Fibroblast of villous mesenchyme (primary cell): ENCODE results near the gene NCAM1. TPM values are rescaled to one million over a fixed set of nuclear protein-coding genes. Genes with fewer than 3 reads are reported as not detected.

Source experiments
- DNase-seq: peaks from one replicate; pipeline ENCODE4 v3.0.0-alpha.2; 2010; ENCODE audit warnings: low read depth
- H3K4me3 ChIP-seq: 2 replicates; pipeline ENCODE4 v1.5.1; 2011; ENCODE audit warnings: low read depth, mild to moderate bottlenecking, low read length
- total RNA-seq: library from RNA; depleted of rRNA; stranded (reverse); fragments of >200 nt; gene quantifications from 2 replicates; pipeline ENCODE4 v1.2.3, GENCODE V29; 2012
- TF ChIP-seq, protein P1 (sequence below): IDR thresholded peaks from 2 replicates; pipeline ENCODE4 v1.5.1; 2012; ENCODE audit warnings: low read depth, mild to moderate bottlenecking, low read length; ENCODE audit not compliant: insufficient read depth

NCAM1 gene
- total RNA-seq, 1 donor = 0.86 TPM

DNA sequence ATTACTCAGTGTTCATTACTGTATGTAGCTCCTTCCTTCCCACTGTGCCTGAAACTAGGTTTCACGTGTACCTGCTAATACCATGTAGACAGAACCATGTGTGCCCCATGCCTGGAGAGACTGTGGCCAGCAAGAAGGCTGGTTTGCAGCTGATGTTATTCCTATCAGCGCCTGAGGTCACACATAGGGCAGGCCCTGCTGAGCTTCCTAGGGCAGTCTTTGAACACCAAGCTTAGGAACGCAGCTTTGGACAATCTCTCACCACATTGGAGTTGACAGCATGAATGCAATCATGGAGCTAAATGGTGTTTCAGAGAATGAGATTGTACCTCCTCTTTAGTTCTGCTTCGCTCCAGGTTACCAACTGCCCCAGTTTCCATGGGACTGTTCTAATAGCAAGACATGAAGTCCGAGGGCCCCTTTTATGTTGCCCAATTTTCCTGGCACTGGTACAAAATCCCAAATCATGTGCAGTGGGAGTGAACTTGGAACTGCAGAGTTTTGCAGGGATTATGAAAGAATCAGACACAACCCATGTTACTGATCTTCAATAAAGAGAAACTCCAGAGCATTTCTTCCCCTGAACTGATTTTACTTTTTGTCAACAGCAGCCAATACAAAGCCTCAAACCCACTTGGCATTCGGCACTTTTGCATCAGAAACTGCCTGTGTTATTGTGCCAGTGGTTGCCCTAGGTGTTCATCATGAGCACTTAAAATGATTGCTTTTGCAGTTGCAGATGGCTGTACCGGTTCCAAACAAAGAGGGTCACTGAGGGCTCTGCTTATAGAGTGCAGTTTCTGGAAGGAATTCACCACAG, 199.0 kb downstream of the NCAM1 start:
- TF ChIP-seq, protein P1, sequence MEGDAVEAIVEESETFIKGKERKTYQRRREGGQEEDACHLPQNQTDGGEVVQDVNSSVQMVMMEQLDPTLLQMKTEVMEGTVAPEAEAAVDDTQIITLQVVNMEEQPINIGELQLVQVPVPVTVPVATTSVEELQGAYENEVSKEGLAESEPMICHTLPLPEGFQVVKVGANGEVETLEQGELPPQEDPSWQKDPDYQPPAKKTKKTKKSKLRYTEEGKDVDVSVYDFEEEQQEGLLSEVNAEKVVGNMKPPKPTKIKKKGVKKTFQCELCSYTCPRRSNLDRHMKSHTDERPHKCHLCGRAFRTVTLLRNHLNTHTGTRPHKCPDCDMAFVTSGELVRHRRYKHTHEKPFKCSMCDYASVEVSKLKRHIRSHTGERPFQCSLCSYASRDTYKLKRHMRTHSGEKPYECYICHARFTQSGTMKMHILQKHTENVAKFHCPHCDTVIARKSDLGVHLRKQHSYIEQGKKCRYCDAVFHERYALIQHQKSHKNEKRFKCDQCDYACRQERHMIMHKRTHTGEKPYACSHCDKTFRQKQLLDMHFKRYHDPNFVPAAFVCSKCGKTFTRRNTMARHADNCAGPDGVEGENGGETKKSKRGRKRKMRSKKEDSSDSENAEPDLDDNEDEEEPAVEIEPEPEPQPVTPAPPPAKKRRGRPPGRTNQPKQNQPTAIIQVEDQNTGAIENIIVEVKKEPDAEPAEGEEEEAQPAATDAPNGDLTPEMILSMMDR = no peak
- peak; percentile 75 for DNase-seq
- no peak overlapping the region for H3K4me3 ChIP-seq

DNA sequence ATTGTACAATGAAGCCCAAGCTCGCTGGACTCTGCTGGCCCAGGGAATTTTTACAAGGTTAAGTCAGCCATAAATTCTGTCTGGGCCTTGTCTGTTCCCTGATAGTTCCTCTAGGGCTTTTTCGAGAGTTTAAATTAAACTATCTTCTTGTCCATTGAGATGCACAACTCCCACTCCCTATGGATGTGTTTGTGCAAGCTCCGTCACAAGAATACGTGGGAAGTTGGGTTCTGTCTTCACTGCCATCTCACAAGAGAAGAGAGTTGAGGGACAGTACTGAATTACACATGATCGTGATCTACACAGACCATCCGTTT, 199.5 kb downstream of the NCAM1 start:
- H3K4me3 ChIP-seq = no peak overlapping the region
- TF ChIP-seq, protein P1 = no peak
- DNase-seq = peak; percentile 37

DNA sequence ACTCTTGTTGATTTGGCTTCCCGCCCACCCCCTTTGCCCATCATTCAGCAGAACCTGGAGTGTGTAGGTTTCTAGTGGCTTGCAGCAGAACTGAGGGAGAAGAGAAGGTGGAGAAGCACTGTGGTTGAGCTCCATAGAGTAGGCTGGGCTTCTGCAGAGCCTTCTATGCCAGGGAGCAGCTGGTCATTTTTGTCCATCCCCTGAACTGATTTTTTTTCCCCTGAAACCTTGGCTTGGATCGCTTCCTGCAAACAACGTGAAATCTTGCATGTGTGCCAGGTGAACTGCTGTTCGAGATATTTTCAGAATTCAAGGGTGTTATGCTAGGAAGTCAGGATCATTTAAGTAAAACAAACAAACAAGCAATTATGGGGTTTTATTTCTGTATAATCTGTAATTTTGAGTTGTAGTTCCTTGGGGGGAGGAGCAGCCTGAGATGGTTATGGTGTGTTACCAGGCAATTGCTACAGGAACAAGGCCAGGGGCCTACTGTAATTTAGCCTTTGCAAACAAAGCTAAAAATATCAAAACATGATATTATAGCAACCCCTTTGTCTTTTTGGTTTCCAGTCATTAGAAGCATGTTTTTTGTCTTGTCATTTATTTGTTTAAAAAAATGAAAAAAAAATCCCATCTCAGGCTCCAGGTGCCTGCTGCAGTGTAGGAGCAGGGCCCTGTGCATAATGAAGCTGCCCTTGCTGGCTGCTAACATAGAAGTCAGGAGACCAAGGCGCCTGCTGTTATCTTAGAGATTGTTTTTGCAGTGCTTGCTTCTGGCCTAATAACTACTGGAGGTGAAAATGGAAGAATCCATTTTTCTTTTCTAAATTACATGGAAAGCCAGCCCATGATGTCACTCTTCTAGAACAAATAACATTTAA, 200.7 kb downstream of the NCAM1 start:
- no peak overlapping the region for H3K4me3 ChIP-seq
- TF ChIP-seq, protein P1 = no peak
- DNase-seq = no peak

DNA sequence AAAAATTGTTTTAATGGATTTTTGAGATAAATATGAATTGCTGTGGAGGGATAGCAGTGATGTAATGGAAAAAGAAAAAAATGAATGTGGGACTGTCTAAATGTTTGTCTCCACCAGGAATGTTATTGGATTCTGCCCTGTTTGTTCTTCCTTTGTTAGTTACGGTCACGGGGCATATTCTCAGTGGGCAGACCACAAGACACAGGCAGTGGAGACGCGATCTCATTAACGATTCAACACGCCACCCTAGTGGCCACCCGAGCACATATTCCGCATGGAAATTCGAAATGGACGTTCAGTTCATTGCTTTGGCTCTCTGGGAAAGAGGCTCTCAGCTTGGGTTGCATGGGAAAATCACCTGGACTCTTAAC, 201.4 kb downstream of the NCAM1 start:
- TF ChIP-seq, protein P1 = no peak
- no peak overlapping the region for H3K4me3 ChIP-seq
- DNase-seq = peak; percentile 11

- DNase-seq = peak; percentile 84
- TF ChIP-seq, protein P1 = peak; percentile 51
- H3K4me3 ChIP-seq = no peak overlapping the region
These were observed 202.2 kb downstream of the NCAM1 start for GRCh38 chr11:113163291-113164030.

DNA sequence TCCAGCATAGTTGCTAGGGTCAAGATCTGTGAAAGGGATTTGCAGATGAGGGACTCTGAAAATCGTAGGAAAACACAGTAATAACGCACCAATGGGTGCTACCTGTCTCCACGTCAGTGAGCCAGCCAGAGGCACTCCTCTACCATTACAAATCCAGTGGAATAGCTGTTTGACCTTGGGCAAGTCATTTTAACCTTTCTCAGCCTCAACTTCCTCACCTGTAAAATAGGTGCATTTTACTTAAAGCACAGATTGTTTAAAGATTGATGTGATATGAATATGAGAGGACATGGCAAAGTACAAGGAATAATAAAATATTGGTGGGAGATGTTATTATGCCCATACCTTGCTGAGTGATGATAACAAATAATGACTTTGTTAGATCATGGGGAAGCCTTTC, 205.1 kb downstream of the NCAM1 start:
- TF ChIP-seq, protein P1 = no peak
- no peak for DNase-seq

More for the DNA sequence above, 205.1 kb downstream of the NCAM1 start:
- H3K4me3 ChIP-seq = no peak overlapping the region
